Measurements from ENCODE around the gene KCNMA1.

DNA sequence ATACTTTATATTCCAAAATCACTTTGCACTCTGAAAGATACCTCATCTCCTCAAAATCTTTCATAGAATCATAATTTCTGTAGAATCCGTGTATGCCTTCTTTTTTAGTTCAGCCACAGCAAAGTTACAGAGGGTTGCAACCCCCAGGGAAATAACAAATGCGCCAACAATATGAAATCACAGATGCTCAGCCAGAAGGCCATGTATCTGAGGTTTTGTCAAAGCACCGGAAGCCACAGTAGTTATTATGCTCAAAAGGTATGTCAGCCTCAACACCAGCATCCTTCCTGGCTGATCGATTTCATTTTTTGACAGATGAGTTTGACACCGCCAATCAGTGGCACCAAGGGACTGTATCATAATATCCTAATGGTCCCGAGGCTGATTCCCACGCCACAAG, 204.1 kb downstream of the KCNMA1 start:
- TF ChIP-seq, protein P1, sequence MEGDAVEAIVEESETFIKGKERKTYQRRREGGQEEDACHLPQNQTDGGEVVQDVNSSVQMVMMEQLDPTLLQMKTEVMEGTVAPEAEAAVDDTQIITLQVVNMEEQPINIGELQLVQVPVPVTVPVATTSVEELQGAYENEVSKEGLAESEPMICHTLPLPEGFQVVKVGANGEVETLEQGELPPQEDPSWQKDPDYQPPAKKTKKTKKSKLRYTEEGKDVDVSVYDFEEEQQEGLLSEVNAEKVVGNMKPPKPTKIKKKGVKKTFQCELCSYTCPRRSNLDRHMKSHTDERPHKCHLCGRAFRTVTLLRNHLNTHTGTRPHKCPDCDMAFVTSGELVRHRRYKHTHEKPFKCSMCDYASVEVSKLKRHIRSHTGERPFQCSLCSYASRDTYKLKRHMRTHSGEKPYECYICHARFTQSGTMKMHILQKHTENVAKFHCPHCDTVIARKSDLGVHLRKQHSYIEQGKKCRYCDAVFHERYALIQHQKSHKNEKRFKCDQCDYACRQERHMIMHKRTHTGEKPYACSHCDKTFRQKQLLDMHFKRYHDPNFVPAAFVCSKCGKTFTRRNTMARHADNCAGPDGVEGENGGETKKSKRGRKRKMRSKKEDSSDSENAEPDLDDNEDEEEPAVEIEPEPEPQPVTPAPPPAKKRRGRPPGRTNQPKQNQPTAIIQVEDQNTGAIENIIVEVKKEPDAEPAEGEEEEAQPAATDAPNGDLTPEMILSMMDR (IDR thresholded peaks at IDR 0.05; ENCODE audit: low read depth, low read length) = no peak
- TF ChIP-seq POLR2A (IDR thresholded peaks at IDR 0.05; ENCODE audit: extremely low read depth, insufficient read length) (no peak), MAX (IDR thresholded peaks at IDR 0.05; ENCODE audit: low read depth, low read length) (no peak), MYC (IDR thresholded peaks at IDR 0.05; ENCODE audit: low read depth, low read length) (no peak)

Data from NB4 (cell line).